Trophoblast cell (in vitro differentiated cells and primary cell): Measurements from ENCODE around the gene GKN2.

Experiments
- DNase-seq, 2 donors: peaks; one replicate each; pipeline ENCODE4 v3.0.0-alpha.2; 2016
- H2AFZ ChIP-seq: 2 replicates; pipeline ENCODE4 v1.6.1; 2013; ENCODE audit warnings: low read length, moderate library complexity, mild to moderate bottlenecking; ENCODE audit not compliant: insufficient read depth, poor library complexity
- H2AK5ac ChIP-seq: 2 replicates; pipeline ENCODE4 v1.6.1; 2013; ENCODE audit warnings: mild to moderate bottlenecking, low read length
- H2BK120ac ChIP-seq: 2 replicates; pipeline ENCODE4 v1.6.1; 2013; ENCODE audit warnings: low read length, mild to moderate bottlenecking, moderate library complexity; ENCODE audit not compliant: insufficient read depth, poor library complexity
- H2BK12ac ChIP-seq: 2 replicates; pipeline ENCODE4 v1.6.1; 2013; ENCODE audit warnings: mild to moderate bottlenecking, low read length, moderate library complexity
- H2BK5ac ChIP-seq: 2 replicates; pipeline ENCODE4 v1.6.1; 2013; ENCODE audit warnings: low read length, low read depth, moderate library complexity, mild to moderate bottlenecking; ENCODE audit not compliant: poor library complexity
- H3K14ac ChIP-seq: 2 replicates; pipeline ENCODE4 v1.6.1; 2013; ENCODE audit warnings: mild to moderate bottlenecking, low read length
- H3K18ac ChIP-seq: 2 replicates; pipeline ENCODE4 v1.6.1; 2013; ENCODE audit warnings: mild to moderate bottlenecking, low read length
- H3K23ac ChIP-seq: 2 replicates; pipeline ENCODE4 v1.6.1; 2013; ENCODE audit warnings: low read length
- H3K27ac ChIP-seq: 2 replicates; pipeline ENCODE4 v1.5.1; 2013; ENCODE audit warnings: low read depth, mild to moderate bottlenecking, inconsistent platforms, low read length, moderate library complexity
- H3K27me3 ChIP-seq: 2 replicates; pipeline ENCODE4 v1.6.1; 2013; ENCODE audit warnings: inconsistent platforms, mild to moderate bottlenecking, low read length, moderate library complexity; ENCODE audit not compliant: insufficient read depth
- H3K36me3 ChIP-seq, 2 experiments: 1 replicate in 1 of 2; 2 replicates in 1 of 2; pipeline ENCODE4 v1.6.1; 2013; ENCODE audit warnings: low read length in 2 of 2, mild to moderate bottlenecking in 2 of 2, moderate library complexity in 1 of 2; ENCODE audit not compliant: insufficient read depth in 2 of 2, control insufficient read depth in 1 of 2
- H3K4ac ChIP-seq: 2 replicates; pipeline ENCODE4 v1.6.1; 2013; ENCODE audit warnings: low read depth, mild to moderate bottlenecking, low read length, moderate library complexity
- H3K4me1 ChIP-seq, 2 experiments: 1 replicate in 1 of 2; 2 replicates in 1 of 2; pipeline ENCODE4 v1.6.1; 2013; ENCODE audit warnings: low read length in 2 of 2, mild to moderate bottlenecking in 2 of 2, moderate library complexity in 1 of 2; ENCODE audit not compliant: insufficient read depth in 2 of 2, control insufficient read depth in 1 of 2
- H3K4me2 ChIP-seq: 2 replicates; pipeline ENCODE4 v1.6.1; 2013; ENCODE audit warnings: inconsistent platforms, mild to moderate bottlenecking, low read length, moderate library complexity
- H3K4me3 ChIP-seq: 2 replicates; pipeline ENCODE4 v1.5.1; 2013; ENCODE audit warnings: mild to moderate bottlenecking, low read depth, low read length, inconsistent platforms
- H3K79me1 ChIP-seq: one replicate; pipeline ENCODE4 v1.6.1; 2013; ENCODE audit warnings: low read length
- H3K79me2 ChIP-seq: 2 replicates; pipeline ENCODE4 v1.6.1; 2013; ENCODE audit warnings: low read length, mild to moderate bottlenecking; ENCODE audit not compliant: control insufficient read depth, insufficient read depth, poor library complexity
- H3K9ac ChIP-seq: 2 replicates; pipeline ENCODE4 v1.6.1; 2013; ENCODE audit warnings: mild to moderate bottlenecking, low read length
- H3K9me3 ChIP-seq: 2 replicates; pipeline ENCODE4 v1.6.1; 2013; ENCODE audit warnings: low read depth, mild to moderate bottlenecking, control low read depth, inconsistent platforms, low read length; ENCODE audit not compliant: insufficient read depth
- H4K12ac ChIP-seq: 2 replicates; pipeline ENCODE4 v1.6.1; 2013; ENCODE audit warnings: low read depth, mild to moderate bottlenecking, low read length, moderate library complexity
- H4K8ac ChIP-seq: 2 replicates; pipeline ENCODE4 v1.6.1; 2013; ENCODE audit warnings: low read depth, mild to moderate bottlenecking, low read length, moderate library complexity
- H4K91ac ChIP-seq: one replicate; pipeline ENCODE4 v1.6.1; 2013; ENCODE audit warnings: low read depth, mild to moderate bottlenecking, low read length, moderate library complexity
- WGBS: extraction: QIAGEN DNeasy Blood & Tissue Kit; methylation state at CpG from one replicate; pipeline ENCODE4 v1.1.7; 2013; ENCODE audit warnings: missing lambda C conversion rate; ENCODE audit not compliant: insufficient read length, insufficient coverage; ENCODE audit errors: extremely low coverage; 5-methylcytosine and 5-hydroxymethylcytosine counted together

Gene GKN2

DNA sequence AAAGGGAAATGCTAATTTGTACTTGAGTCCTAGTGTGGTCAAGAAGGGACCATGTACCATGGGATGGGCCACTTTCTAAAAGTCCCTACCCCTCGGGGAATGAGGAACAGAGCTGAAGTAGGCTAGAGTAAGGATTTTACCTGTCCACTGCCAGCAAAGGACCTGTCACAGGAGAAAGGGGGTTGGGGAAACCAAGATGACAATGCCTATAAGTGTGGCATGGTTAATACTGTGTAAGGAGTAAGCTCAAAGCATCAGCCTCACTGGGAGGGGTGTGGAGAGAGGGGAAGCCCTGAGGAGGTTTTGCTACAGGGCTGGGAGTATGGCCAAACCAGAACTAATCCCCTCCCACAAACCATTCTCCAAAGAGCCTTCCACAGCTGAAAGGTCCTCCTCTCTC lies 15.8 kb downstream of the GKN2 start:
- H2AK5ac ChIP-seq = no peak overlapping the region
- H3K4me3 ChIP-seq = no peak overlapping the region
- no peaks in the 10 kb centered on the region for H3K79me2 ChIP-seq
- H3K4ac ChIP-seq = no peak overlapping the region
- H3K9me3 ChIP-seq = no peaks in the 10 kb centered on the region
- H2BK12ac ChIP-seq = no peak overlapping the region
- no peak overlapping the region for H4K8ac ChIP-seq
- H4K91ac ChIP-seq = no peak overlapping the region
- no CpG with 5 or more reads among the region's 1 CpG for WGBS
- peaks cover 0 to 5% of the 10 kb centered on the region in 2 experiments for H3K4me1 ChIP-seq
- H4K12ac ChIP-seq = no peak overlapping the region
- H2AFZ ChIP-seq = no peak overlapping the region
- H3K9ac ChIP-seq = no peak overlapping the region
- no peaks in the 10 kb centered on the region for H3K79me1 ChIP-seq
- H3K14ac ChIP-seq = no peak overlapping the region
- no peaks in the 10 kb centered on the region for H3K36me3 ChIP-seq
- H3K23ac ChIP-seq = no peak overlapping the region
- no peak overlapping the region for H3K27ac ChIP-seq
- DNase-seq = no peak
- H2BK120ac ChIP-seq = no peak overlapping the region
- no peak overlapping the region for H3K4me2 ChIP-seq
- no peak overlapping the region for H3K18ac ChIP-seq
- H3K27me3 ChIP-seq = no peaks in the 10 kb centered on the region
- H2BK5ac ChIP-seq = no peak overlapping the region

- Histone ChIP-seq H3K27me3 (no peaks in the 10 kb centered on the region), H3K23ac (no peak overlapping the region)
Observed at GRCh38 chr2:68936427-68936826, 16.3 kb downstream of the GKN2 start.

DNA sequence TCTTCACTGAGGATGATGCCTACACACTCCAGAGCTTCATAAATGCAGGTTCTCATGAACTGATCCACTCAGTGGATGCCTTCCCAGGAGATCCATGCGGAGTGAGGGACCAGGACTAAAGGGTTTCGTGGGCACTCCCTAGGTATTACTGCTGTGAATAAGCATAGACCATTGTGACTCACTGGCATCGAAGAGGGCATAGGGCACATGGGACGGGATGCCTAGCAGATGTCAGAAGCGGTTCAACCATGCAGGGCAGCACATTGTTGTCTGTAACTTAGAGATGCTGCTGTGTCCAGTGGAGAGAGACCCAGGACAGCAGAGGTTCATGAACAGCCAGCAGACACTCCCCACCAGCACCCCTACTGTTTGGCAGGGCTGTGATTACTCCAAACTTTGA lies 17.2 kb downstream of the GKN2 start:
- no peak overlapping the region for H4K8ac ChIP-seq
- no peak for DNase-seq
- no peak overlapping the region for H3K18ac ChIP-seq
- no peaks in the 10 kb centered on the region for H3K79me2 ChIP-seq
- H3K36me3 ChIP-seq = no peaks in the 10 kb centered on the region
- no peak overlapping the region for H3K27ac ChIP-seq
- no peak overlapping the region for H2BK120ac ChIP-seq
- H3K9me3 ChIP-seq = no peaks in the 10 kb centered on the region
- no peak overlapping the region for H2AK5ac ChIP-seq
- peaks cover 0 to 5% of the 10 kb centered on the region in 2 experiments for H3K4me1 ChIP-seq
- H4K12ac ChIP-seq = no peak overlapping the region
- no peak overlapping the region for H3K9ac ChIP-seq
- H3K4me3 ChIP-seq = no peak overlapping the region
- no peak overlapping the region for H3K23ac ChIP-seq
- no CpG with 5 or more reads among the region's 5 CpGs for WGBS
- no peaks in the 10 kb centered on the region for H3K79me1 ChIP-seq
- H4K91ac ChIP-seq = no peak overlapping the region
- H3K4me2 ChIP-seq = no peak overlapping the region
- no peaks in the 10 kb centered on the region for H3K27me3 ChIP-seq
- H3K14ac ChIP-seq = no peak overlapping the region
- no peak overlapping the region for H2AFZ ChIP-seq
- no peak overlapping the region for H2BK5ac ChIP-seq
- peak overlapping the region; percentile 2 for H2BK12ac ChIP-seq
- no peak overlapping the region for H3K4ac ChIP-seq

More at GRCh38 chr2:68936427-68936826, 16.3 kb downstream of the GKN2 start:
- WGBS = no CpG with 5 or more reads among the region's 2 CpGs
- H3K79me2 ChIP-seq = no peaks in the 10 kb centered on the region
- H3K9me3 ChIP-seq = no peaks in the 10 kb centered on the region
- no peak overlapping the region for H4K8ac ChIP-seq
- H3K18ac ChIP-seq = no peak overlapping the region
- H2BK12ac ChIP-seq = no peak overlapping the region
- no peak overlapping the region for H2AK5ac ChIP-seq
- H3K9ac ChIP-seq = no peak overlapping the region
- peaks cover 0 to 5% of the 10 kb centered on the region in 2 experiments for H3K4me1 ChIP-seq
- H3K79me1 ChIP-seq = no peaks in the 10 kb centered on the region
- no peak overlapping the region for H2BK5ac ChIP-seq
- peak; percentile 36 to 54 for DNase-seq
- no peak overlapping the region for H4K12ac ChIP-seq
- no peaks in the 10 kb centered on the region for H3K36me3 ChIP-seq
- H3K4me3 ChIP-seq = no peak overlapping the region
- no peak overlapping the region for H3K4ac ChIP-seq
- no peak overlapping the region for H3K14ac ChIP-seq
- H2AFZ ChIP-seq = no peak overlapping the region
- H4K91ac ChIP-seq = no peak overlapping the region
- no peak overlapping the region for H3K27ac ChIP-seq
- H3K4me2 ChIP-seq = no peak overlapping the region
- no peak overlapping the region for H2BK120ac ChIP-seq

GRCh38 chr2:68934021-68934420 lies 18.7 kb downstream of the GKN2 start:
- Histone ChIP-seq H3K27me3 (no peaks in the 10 kb centered on the region), H2BK120ac (no peak overlapping the region), H2BK5ac (no peak overlapping the region), H3K18ac (no peak overlapping the region), H4K8ac (no peak overlapping the region), H3K79me1 (no peaks in the 10 kb centered on the region), H2AK5ac (no peak overlapping the region), H3K9ac (no peak overlapping the region), H3K36me3 (no peaks in the 10 kb centered on the region), H2BK12ac (no peak overlapping the region), H3K14ac (no peak overlapping the region), H3K4ac (no peak overlapping the region), H3K27ac (no peak overlapping the region), H3K9me3 (no peaks in the 10 kb centered on the region), H4K12ac (no peak overlapping the region), H3K4me1 (peaks cover 0 to 5% of the 10 kb centered on the region in 2 experiments), H3K4me2 (no peak overlapping the region), H2AFZ (no peak overlapping the region), H3K79me2 (no peaks in the 10 kb centered on the region), H4K91ac (no peak overlapping the region), H3K4me3 (no peak overlapping the region), H3K23ac (no peak overlapping the region)
- no peak for DNase-seq
- no CpG with 5 or more reads among the region's 3 CpGs for WGBS
